Left colon (tissue), 2 donors: ENCODE data around the gene MPO. TPM values are rescaled to one million over a fixed set of nuclear protein-coding genes. Genes with fewer than 3 reads are reported as not detected.

Experiments
- ATAC-seq: fragments of 200-7000 bp; cut with Tn5 transposase; one replicate; pipeline ENCODE4 v1.9.1; 2020; ENCODE audit warnings: mild to moderate bottlenecking, moderate library complexity
- DNase-seq, 2 donors: peaks; one replicate each; pipeline ENCODE4 v3.0.0-alpha.2; 2020
- intact Hi-C, 2 donors: fragments of 100-400 bp; cut with DNase I in 1 of 2; cut with micrococcal nuclease in 1 of 2; formaldehyde crosslinking; loops; one replicate each; pipeline versions ENCODE4 v1.11.2 to v1.14.0; 2022; cut with DNase I, micrococcal nuclease
- total RNA-seq, 2 donors: library from RNA; stranded (reverse); fragmentation: NEBNext Ultra II Directional; extraction: Animal tissue kit (Norgen Biotek cat#: 25700); gene quantifications; one replicate each; pipeline ENCODE4 v1.2.1, GENCODE V29; 2021
- donor health status: DM: no; HTN: no; CAD: no.
- donor health status: DM: yes; HTN: yes; CAD: no.

Gene MPO
- total RNA-seq, 2 donors from 2014 or later, result 0.45 TPM; not detected in 1

- intact Hi-C loops, result no loop called here
- DNase-seq (no peak), ATAC-seq (no peak)
Measured at GRCh38 chr17:58310511-58311428, 30.0 kb upstream of the MPO start.

DNA sequence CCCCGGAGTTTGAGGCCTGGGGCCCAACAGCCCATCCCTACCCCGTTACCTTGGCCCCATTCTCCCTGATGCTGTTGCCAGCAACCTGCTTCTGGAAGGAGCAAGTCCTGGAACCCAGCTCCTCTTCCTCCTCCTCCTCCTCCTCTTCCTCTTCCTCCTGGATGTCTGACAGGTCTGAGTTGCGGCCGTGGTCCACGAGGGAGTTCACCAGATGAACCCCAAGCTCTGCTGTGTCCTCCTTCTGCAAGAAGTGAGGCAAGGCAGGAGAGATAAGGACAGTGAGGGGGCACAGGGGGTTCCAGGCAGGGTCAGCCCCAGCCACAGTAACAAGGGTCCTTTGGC is 29.2 kb upstream of the MPO start:
- DNase-seq (no peak), ATAC-seq (no peak)
- intact Hi-C loops, result loop anchor here in 1 of 2 donors (10.0 kb wide), 1 partner anchor 135 kb away; no protein-coding TSS in a partner anchor

- no peak for ATAC-seq
- intact Hi-C loops, result loop anchor here in 1 of 2 donors (10.0 kb wide), 1 partner anchor 136 kb away; no protein-coding TSS in a partner anchor
- DNase-seq, result no peak
Measured at GRCh38 chr17:58308985-58309917, 28.5 kb upstream of the MPO start.

GRCh38 chr17:58308173-58308984 is 27.6 kb upstream of the MPO start:
- DNase-seq (no peak), ATAC-seq (no peak)
- intact Hi-C loops, result loop anchor here in 1 of 2 donors (10.0 kb wide), 1 partner anchor 136 kb away; no protein-coding TSS in a partner anchor

DNA sequence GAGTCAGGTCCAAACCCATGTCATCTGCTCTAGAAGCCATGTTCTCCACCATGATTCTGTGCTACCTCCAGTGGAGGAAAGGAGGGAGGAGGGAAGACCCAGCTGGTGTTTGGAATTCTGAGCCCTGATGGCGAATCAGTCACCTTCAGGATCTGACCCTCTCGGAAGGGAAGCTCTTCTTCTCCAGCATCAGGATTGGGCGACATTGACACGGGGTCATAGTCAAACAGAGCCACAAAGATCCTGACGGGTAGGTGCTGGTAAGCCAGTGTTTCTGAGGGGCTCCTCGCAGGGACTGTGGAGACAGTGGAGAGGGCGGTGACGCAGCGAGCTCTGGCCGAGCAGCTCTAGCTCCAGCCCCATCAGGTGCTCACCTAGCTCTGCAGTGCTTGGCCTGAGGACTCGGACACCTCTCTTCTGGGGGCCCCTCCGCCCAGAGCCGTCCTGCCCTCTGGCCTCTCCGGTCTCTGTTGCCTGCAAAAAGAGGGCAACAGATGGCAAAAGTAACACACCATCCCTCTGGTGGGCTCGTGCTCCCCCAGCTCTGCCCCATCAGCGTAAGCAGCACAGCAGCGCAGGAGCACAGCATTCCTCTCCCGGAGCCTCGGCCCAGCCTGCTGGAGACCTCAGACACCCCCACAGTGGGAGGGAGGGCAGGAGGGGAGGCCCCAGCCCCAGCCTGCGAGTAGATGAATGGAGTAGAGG is 26.9 kb upstream of the MPO start:
- ATAC-seq (no peak), DNase-seq (no peak)
- intact Hi-C loops, result loop anchor here in 1 of 2 donors (10.0 kb wide), 1 partner anchor 137 kb away; no protein-coding TSS in a partner anchor

GRCh38 chr17:58306131-58306951 is 25.6 kb upstream of the MPO start:
- no peak for DNase-seq
- no peak for ATAC-seq
- intact Hi-C loops, result loop anchor here in 1 of 2 donors (10.0 kb wide), 1 partner anchor 138 kb away; no protein-coding TSS in a partner anchor

DNA sequence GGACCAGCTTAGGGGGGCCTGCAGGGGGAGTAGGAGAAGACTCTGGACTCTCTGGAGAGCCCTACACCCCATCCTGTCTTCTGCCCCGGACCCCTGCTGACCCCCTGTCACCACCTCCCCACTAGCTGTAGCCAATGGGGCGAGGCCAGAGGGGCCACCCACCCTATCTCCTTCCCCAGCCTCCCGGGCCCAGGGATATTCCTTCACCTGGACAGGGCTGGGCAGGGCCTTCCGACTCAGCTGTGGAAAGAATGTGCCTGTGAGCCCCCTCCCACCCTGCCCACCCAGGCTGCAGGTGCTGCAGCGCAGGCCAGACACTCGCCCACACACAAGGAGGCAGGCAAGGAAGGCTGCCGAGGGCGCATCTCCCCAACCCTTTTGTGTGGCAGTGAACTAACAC is 24.9 kb upstream of the MPO start:
- ATAC-seq, result no peak
- intact Hi-C loops, result loop anchor here in 1 of 2 donors (10.0 kb wide), 1 partner anchor 139 kb away; no protein-coding TSS in a partner anchor
- no peak for DNase-seq

GRCh38 chr17:58304750-58305486 is 24.2 kb upstream of the MPO start:
- ATAC-seq (no peak), DNase-seq (no peak)
- intact Hi-C loops, result loop anchor here in 1 of 2 donors (10.0 kb wide), 1 partner anchor 140 kb away; no protein-coding TSS in a partner anchor

DNA sequence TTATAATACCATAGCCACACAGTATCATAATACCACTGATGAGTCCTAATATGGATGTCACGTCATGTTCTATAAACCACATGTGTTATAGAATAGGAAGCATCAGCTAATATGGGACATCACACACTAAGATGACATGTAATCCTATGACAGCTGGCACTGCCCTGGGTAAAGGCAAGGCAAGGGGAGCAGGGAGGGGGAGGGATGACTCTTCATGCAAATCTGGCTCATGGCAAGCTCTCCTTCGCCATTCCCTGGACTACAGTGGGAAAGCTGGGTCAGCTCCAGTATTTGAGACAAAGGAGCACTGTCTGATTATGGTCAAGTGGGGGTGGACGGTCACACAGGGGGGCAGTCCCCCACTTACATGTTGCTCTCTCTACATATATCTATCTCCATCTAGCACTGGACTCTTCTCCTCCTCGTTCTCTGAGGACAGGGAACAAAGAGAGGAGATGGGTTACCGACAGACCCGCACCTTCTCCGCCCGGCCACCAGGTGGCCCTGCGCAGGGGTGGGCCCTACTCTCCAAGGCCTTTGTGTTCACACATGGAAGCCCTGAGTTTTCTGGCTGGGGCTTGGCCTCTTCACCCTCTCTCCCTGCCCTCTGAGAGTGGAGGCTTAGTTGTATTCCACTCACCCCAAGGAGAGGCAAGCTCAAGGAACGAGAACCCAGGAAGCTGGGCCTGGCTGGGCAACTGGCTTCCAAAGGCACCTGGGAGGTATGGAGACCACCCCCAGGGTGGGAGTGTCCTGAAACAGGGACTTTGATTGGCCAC is 23.4 kb upstream of the MPO start:
- DNase-seq, result peak in 1 of 2 donors; percentile 36
- ATAC-seq, result peak; percentile 85
- intact Hi-C loops, result loop anchor here in 1 of 2 donors (10.0 kb wide), 1 partner anchor 141 kb away; no protein-coding TSS in a partner anchor

GRCh38 chr17:58302919-58303585 is 22.3 kb upstream of the MPO start:
- intact Hi-C loops, result loop anchor here in 1 of 2 donors (10.0 kb wide), 1 partner anchor 142 kb away; no protein-coding TSS in a partner anchor
- no peak for DNase-seq
- no peak for ATAC-seq

GRCh38 chr17:58302171-58302918 is 21.6 kb upstream of the MPO start:
- ATAC-seq (no peak), DNase-seq (no peak)
- intact Hi-C loops, result loop anchor here in 1 of 2 donors (10.0 kb wide), 1 partner anchor 142 kb away; no protein-coding TSS in a partner anchor

DNA sequence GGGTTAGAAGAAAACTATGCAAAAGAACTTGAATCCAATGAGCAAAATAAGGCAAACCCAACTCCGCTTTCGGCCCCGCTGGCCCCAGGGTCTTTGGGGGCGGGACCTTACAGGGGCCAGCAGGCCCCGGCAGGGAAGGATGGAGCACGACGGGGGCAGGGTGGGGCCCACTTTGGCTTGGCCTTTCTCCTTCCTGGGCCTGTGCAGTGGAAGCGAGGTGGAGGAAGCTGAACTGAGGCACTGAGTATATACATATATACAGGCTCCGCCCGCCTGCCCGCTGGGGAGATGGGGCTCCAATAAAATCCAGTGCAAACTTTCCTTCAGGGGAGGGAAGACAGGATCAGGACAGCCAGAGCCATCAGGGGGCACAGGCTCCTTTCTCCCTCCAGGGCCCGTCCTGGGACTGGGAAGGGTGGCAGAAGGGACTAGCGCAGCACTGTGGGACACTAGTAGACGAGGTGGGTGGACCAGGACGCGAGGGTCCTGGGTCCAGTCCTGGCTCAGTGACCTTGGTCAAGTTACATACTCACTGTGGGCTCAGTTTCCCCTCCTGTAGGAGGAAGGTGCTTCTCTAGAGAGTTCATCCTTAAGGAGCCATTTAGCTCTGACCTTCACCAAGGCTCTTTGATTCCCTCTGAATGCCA is 20.9 kb upstream of the MPO start:
- ATAC-seq (no peak), DNase-seq (no peak)
- intact Hi-C loops, result loop anchor here in 1 of 2 donors (10.0 kb wide), 1 partner anchor 143 kb away; no protein-coding TSS in a partner anchor

GRCh38 chr17:58300336-58300735 is 19.6 kb upstream of the MPO start:
- intact Hi-C loops, result loop anchor here in 1 of 2 donors (10.0 kb wide), 1 partner anchor 144 kb away; no protein-coding TSS in a partner anchor
- no peak for DNase-seq

More at GRCh38 chr17:58300336-58300735, 19.6 kb upstream of the MPO start:
- ATAC-seq, result no peak
